Esophagus muscularis mucosa (tissue), 2 donors: ENCODE results near the gene STRN3.
A peak's percentile ranks its signal among the peaks of the same experiment; 100 is the strongest.

ENCODE experiments used
- POLR2A ChIP-seq: fragments of 450-650 bp; IDR thresholded peaks from one replicate; pipeline ENCODE4 v1.6.1; 2017; ENCODE audit warnings: antibody characterized with exemption, moderate library complexity, mild to moderate bottlenecking, low read depth
- POLR2AphosphoS5 ChIP-seq, 2 donors: sonication (generic); formaldehyde crosslinking; IDR thresholded peaks; one replicate each; pipeline ENCODE4 v1.6.1; 2017; ENCODE audit warnings: antibody characterized with exemption in 2 of 2

GRCh38 chr14:31024577-31025366 is 1.4 kb downstream of the STRN3 start:
- TF ChIP-seq POLR2AphosphoS5 (IDR thresholded peaks at IDR 0.05) (peak in 1 of 2 donors; percentile 5), POLR2A (no peak)
